Stomach (tissue), 9 donors: ENCODE data around the gene QRICH1. TPM values are rescaled to one million over a fixed set of nuclear protein-coding genes. Genes with fewer than 3 reads are reported as not detected.

Experiments
- DNase-seq, 2 donors: peaks; one replicate each; pipeline versions ENCODE4 v3.0.0 to v3.0.0-alpha.2; 2013 to 2019
- H3K27ac ChIP-seq, 5 donors: fragments of 200-600 bp in 4 of 5; sonication (generic) in 4 of 5; one replicate each; pipeline ENCODE4 v1.5.1; 2013 to 2019; ENCODE audit warnings: mild to moderate bottlenecking in 1 of 5, moderate library complexity in 1 of 5
- H3K27me3 ChIP-seq, 3 donors: fragments of 200-600 bp; sonication (generic); one replicate each; pipeline ENCODE4 v1.5.1; 2017 to 2019; ENCODE audit warnings: mixed run types in 1 of 3
- H3K36me3 ChIP-seq, 4 donors: fragments of 200-600 bp; sonication (generic); 1 replicate in 3 of 4; 2 replicates in 1 of 4; pipeline ENCODE4 v1.5.1; 2016 to 2019
- H3K4me1 ChIP-seq, 4 donors: fragments of 200-600 bp; sonication (generic); one replicate each; pipeline ENCODE4 v1.5.1; 2016 to 2019
- H3K4me3 ChIP-seq, 4 donors: fragments of 200-600 bp; sonication (generic) in 3 of 4; one replicate each; pipeline ENCODE4 v1.5.1; 2016 to 2019; ENCODE audit warnings: mild to moderate bottlenecking in 1 of 4
- H3K9me3 ChIP-seq, 4 donors: fragments of 200-600 bp; sonication (generic); one replicate each; pipeline ENCODE4 v1.5.1; 2016 to 2019
- EP300 ChIP-seq: sonication (generic); formaldehyde crosslinking; IDR thresholded peaks from one replicate; pipeline ENCODE4 v1.6.1; 2017; ENCODE audit warnings: antibody characterized with exemption
- POLR2A ChIP-seq, 4 donors: fragments of 450-650 bp; IDR thresholded peaks; one replicate each; pipeline ENCODE4 v1.6.1; 2016; ENCODE audit warnings: antibody characterized with exemption in 4 of 4, control low read depth in 2 of 4, mild to moderate bottlenecking in 1 of 4, moderate library complexity in 1 of 4
- POLR2AphosphoS5 ChIP-seq, 3 donors: sonication (generic); formaldehyde crosslinking; IDR thresholded peaks; one replicate each; pipeline ENCODE4 v1.6.1; 2016; ENCODE audit warnings: antibody characterized with exemption in 3 of 3
- WGBS, 5 donors: extraction: QIAGEN DNeasy Blood & Tissue Kit in 3 of 5; methylation state at CpG; one replicate each; pipeline versions ENCODE4 v1.1.5 to v1.1.7; 2013 to 2018; 5-methylcytosine and 5-hydroxymethylcytosine counted together
- intact Hi-C: fragments of 100-400 bp; cut with DNase I; formaldehyde crosslinking; loops from one replicate; pipeline ENCODE4 v1.15.1; 2023; ENCODE audit warnings: low total_unique reads
- polyA plus RNA-seq, 3 donors: library from polyadenylated mRNA; stranded (reverse); fragments of 200-250 nt; gene quantifications; one replicate each; pipeline ENCODE4 v1.2.3, GENCODE V29; 2013
- total RNA-seq, 5 donors: library from RNA; depleted of rRNA; stranded (reverse); fragments of >200 nt; gene quantifications; one replicate each; pipeline versions ENCODE4 v1.1.0 to v1.2.3, GENCODE V29; 2014 to 2016
- TF ChIP-seq, protein P1 (sequence below), 7 experiments: fragments of 450-650 bp in 4 of 7; fragments of 200-600 bp in 3 of 7; sonication (generic) in 3 of 7; IDR thresholded peaks; one replicate each; pipeline ENCODE4 v1.5.1; 2016 to 2019; ENCODE audit warnings: antibody characterized with exemption in 7 of 7, control low read depth in 2 of 7, mild to moderate bottlenecking in 1 of 7
- donor health status: healthy with polysubstance abuse.
- donor health status: Bipolar disorder and iron deficiency.
- donor health status: healthy.

Gene QRICH1
- total and polyA plus RNA-seq, 8 donors, result 16.1 to 105 (median 38.8) TPM

GRCh38 chr3:49124203-49124602 is 30.3 kb upstream of the QRICH1 start:
- H3K27ac ChIP-seq, result no peak overlapping the region
- peaks cover 10 to 21% (median 19%) of the 10 kb centered on the region in 4 donors for H3K4me1 ChIP-seq
- TF ChIP-seq, protein P1, sequence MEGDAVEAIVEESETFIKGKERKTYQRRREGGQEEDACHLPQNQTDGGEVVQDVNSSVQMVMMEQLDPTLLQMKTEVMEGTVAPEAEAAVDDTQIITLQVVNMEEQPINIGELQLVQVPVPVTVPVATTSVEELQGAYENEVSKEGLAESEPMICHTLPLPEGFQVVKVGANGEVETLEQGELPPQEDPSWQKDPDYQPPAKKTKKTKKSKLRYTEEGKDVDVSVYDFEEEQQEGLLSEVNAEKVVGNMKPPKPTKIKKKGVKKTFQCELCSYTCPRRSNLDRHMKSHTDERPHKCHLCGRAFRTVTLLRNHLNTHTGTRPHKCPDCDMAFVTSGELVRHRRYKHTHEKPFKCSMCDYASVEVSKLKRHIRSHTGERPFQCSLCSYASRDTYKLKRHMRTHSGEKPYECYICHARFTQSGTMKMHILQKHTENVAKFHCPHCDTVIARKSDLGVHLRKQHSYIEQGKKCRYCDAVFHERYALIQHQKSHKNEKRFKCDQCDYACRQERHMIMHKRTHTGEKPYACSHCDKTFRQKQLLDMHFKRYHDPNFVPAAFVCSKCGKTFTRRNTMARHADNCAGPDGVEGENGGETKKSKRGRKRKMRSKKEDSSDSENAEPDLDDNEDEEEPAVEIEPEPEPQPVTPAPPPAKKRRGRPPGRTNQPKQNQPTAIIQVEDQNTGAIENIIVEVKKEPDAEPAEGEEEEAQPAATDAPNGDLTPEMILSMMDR (IDR thresholded peaks at IDR 0.05), result no peak
- TF ChIP-seq EP300, result no peak
- TF ChIP-seq POLR2AphosphoS5 (IDR thresholded peaks at IDR 0.05), result no peak
- TF ChIP-seq POLR2A (IDR thresholded peaks at IDR 0.05), result no peak
- no peak for DNase-seq
- intact Hi-C loops, result no loop called here
- H3K4me3 ChIP-seq, result no peak overlapping the region
- H3K27me3 ChIP-seq, result no peaks in the 10 kb centered on the region
- peaks cover 63 to 83% (median 78%) of the 10 kb centered on the region in 4 donors for H3K36me3 ChIP-seq
- 85 to 90% (median 88%) methylated on average over 1 to 7 of the region's 7 CpGs for WGBS, 5 donors
- no peaks in the 10 kb centered on the region for H3K9me3 ChIP-seq

- intact Hi-C loops, result no loop called here
- peaks cover 62 to 82% (median 78%) of the 10 kb centered on the region in 4 donors for H3K36me3 ChIP-seq
- TF ChIP-seq POLR2AphosphoS5 (IDR thresholded peaks at IDR 0.05) (no peak), POLR2A (IDR thresholded peaks at IDR 0.05) (no peak), EP300 (no peak)
- TF ChIP-seq, protein P1 (IDR thresholded peaks at IDR 0.05), result no peak
- no peak overlapping the region for H3K27ac ChIP-seq
- H3K4me1 ChIP-seq, result peaks cover 15 to 25% (median 23%) of the 10 kb centered on the region in 4 donors
- H3K27me3 ChIP-seq, result no peaks in the 10 kb centered on the region
- H3K9me3 ChIP-seq, result no peaks in the 10 kb centered on the region
- no peak for DNase-seq
- no peak overlapping the region for H3K4me3 ChIP-seq
- WGBS, 5 donors, result 91 to 97% (median 95%) methylated on average over 9 to 17 of the region's 17 CpGs
Observed at GRCh38 chr3:49123687-49124086, 29.8 kb upstream of the QRICH1 start.

- TF ChIP-seq, protein P1 (IDR thresholded peaks at IDR 0.05), result no peak
- Histone ChIP-seq H3K4me3 (no peak overlapping the region), H3K36me3 (peaks cover 64 to 82% (median 78%) of the 10 kb centered on the region in 4 donors), H3K27me3 (no peaks in the 10 kb centered on the region), H3K9me3 (no peaks in the 10 kb centered on the region), H3K4me1 (peaks cover 18 to 31% (median 25%) of the 10 kb centered on the region in 4 donors), H3K27ac (no peak overlapping the region)
- DNase-seq, result no peak
- intact Hi-C loops, result no loop called here
- 87 to 94% (median 92%) methylated on average over 10 to 17 of the region's 17 CpGs for WGBS, 5 donors
Observed at GRCh38 chr3:49122886-49123545, 29.1 kb upstream of the QRICH1 start.

- TF ChIP-seq, protein P1 (IDR thresholded peaks at IDR 0.05), result no peak
- TF ChIP-seq EP300 (no peak), POLR2A (IDR thresholded peaks at IDR 0.05) (no peak), POLR2AphosphoS5 (IDR thresholded peaks at IDR 0.05) (no peak)
- Histone ChIP-seq H3K4me3 (no peak overlapping the region), H3K4me1 (peaks cover 18 to 31% (median 27%) of the 10 kb centered on the region in 4 donors), H3K9me3 (no peaks in the 10 kb centered on the region), H3K27ac (no peak overlapping the region), H3K36me3 (peaks cover 69 to 82% (median 79%) of the 10 kb centered on the region in 4 donors), H3K27me3 (no peaks in the 10 kb centered on the region)
- DNase-seq, result no peak
- intact Hi-C loops, result no loop called here
- 79 to 94% (median 83%) methylated on average over 7 of the region's 7 CpGs for WGBS, 5 donors
Observed at GRCh38 chr3:49122451-49122850, 28.6 kb upstream of the QRICH1 start.
